ENCODE data around the gene GLCCI1.
A peak's percentile ranks its signal among the peaks of the same experiment; 100 is the strongest.

Gene GLCCI1

DNA sequence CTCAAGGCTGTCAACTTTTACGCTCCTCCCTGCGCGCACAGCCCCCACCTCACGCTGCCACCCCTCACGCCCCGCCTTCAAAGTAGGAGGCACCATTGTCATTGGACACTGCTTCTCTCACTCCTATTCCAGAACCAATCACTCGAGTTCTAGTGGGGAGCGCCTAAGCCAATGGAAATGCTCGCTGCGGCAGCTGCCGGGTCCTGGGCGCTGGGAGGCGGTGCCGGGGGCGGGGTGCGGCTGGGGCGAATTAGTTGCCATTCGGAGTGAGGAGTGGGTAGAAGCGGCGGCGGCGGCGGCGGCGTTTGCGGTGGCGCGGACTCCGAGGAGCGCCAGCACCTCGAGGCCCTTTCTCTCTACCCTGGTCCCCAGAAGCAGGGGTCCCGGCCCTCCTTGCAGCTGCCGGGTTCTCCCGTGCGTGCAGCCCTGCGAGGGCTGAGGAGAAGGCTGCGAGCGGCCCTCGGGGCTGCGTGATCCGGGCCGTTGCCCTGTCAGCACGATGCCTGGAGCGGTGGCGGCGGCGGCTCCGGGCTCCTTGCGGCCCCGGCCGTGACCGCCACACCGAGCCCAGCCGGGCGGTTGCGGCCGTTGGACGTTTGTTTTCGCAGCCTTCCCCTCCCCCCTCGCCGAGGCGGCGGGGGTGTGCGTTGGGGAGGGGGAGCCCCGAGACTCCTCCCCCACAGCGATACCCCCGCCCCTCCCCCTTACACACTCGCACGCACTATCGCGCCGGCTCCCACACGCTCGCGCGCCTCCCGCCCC is at the start of gene GLCCI1:
TSS of gene GLCCI1 (plus strand) at position 253 of the 762 bp plus-strand sequence. CDS start 555 bp downstream, outside the sequence.
- peak; percentile 98 for DNase-seq (ENCODE audit: low spot score)

DNA sequence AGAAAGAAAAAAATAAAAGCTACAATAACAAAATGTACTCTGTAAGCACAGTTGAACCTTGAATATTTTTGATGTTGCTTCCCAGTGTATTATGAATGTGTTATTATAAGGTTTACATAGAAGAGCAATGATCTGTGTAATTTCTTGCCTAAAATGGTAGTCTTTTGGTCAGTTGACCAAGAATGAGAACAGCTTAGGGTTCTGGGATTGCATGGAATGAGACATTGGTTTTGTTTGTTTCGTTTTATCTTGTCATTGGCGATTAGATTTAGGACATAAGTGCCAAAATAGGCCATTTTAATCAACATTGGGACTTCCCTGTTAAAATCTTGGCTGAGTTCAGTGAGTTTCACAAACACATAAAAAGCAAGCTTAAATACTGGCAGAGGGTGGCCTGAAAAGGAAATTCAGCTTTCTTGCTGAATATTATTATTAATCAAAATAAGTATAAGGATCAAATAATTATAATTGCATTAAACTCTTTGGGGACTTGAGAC is 49.1 kb upstream of the GLCCI1 start:
- DNase-seq (ENCODE audit: low spot score) = no peak

DNA sequence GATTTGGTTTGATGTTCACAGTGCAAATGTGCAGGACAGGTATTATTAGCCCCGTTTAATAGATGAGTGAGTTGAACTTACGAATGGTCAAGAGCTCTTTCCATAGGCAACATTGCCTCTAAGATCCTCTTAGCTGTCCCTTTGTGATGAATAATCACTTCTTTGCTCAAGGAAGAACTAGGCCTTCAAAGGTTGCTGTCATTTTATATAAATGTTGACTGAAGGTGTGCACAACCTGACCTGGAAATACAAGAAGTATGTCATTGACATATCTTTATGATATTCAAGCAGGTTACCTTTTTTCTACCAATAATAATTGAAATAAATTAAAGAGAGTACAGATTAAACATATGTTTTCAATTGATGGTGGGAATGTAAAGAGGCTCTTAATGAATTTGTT is 48.5 kb upstream of the GLCCI1 start:
- no peak for DNase-seq (ENCODE audit: low spot score)

DNA sequence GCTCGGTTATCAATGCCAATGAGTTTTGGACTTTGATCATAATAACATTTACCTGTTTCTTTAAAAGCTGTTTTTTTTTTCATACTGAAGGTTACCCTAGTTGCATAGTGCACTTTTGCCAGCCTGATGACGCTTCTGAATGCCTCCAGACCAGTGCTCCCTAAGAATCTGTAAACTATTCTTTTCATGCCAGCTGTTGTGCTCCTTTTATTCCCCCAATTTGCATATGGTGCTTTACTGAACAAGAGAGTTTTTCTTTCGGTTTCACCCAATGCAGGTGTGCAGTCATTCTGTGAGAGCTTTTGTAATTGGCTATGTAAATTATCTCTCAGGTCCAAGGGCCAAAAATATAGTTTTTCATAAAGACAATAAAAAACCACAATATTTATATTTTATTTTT is 48.1 kb upstream of the GLCCI1 start:
- DNase-seq (ENCODE audit: low spot score) = no peak

DNA sequence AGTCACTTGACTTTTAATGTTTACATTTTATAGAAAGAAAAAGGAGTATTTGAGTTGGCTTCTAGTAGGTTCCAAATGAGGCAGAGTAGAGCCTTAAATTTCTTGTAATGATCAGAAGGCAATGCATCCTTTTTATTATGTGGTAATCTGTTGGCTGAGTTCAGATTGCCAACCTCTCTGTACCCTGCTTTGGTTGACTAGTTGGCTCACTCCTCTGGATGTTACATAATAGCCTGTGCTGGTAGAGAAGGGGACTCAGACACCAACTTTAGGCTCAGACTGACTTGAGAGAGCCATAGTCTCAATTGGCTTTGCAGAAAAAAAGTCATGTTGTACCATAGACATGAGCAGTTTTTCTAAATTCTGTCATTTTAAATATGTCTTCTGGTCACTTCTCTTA is 46.8 kb upstream of the GLCCI1 start:
- no peak for DNase-seq (ENCODE audit: low spot score)

DNA sequence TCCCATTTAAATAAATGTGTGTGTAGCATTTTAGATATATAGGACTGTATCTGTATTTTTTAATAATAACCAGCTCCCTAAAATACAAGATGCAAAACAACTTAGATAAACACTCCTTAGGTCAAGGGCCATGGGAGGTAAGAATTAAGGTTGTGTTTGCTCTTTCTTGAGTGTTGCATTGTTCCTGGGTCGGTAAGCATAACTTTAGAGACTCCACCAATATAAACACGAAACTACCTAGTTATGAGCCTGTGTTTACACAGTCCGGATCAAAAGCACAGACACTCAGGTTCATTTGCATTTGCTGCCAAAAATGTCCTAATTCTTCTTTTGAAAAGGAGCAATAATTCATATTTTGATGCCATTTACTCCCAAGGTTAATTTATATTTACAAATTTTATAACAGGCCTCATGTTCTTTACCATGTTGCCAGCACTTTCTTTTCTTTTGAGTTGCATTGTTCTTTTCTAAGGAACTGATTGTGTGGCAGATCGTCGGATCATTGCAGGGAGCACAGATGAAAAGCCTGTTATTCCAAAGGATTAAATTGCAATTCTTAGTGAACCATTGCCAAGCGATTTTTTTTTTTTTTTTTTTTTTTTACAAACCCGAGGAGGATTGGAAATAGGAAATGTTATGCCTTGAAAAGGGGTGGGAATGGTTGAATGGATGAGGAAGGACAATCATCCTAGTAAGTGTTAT is 45.8 kb upstream of the GLCCI1 start:
- no peak for DNase-seq (ENCODE audit: low spot score)

DNA sequence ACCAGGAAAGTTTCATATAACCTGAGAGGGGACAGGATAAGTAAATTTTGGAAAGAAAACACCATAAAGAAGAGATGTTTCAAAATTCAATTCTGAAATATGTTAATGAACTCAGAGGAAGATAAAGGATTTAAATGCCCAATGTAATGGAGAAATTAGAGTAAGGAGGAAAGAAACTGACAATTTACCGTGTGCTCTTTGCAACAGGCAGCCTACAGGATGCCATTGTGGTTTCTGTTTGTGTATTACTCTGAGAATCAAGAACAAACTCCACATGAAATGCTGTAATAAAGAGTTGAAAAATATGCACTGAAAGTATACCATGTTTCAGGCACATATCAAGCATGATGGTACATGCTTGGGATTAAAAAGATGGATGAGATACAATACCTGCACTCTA is 44.8 kb upstream of the GLCCI1 start:
- DNase-seq (ENCODE audit: low spot score) = no peak

DNA sequence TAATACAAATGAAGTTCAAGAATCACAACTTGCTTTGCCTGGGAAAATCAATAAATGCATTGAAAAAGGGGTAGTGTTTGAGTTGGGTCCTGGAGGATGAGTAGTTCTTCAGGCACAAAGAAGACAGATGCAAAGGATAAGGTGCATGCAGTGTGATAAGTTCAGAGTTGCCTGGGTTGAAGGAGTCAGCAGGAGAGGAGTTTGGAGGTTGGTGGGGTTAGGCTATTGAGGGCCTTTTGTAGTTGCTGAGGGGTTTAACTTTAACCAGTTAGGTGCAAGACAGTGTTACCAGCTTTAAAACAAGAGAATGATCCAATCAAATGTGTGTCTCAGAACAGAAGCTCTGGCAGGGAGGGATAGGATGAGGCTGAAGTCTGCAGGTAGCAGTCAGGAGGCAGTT is 44.3 kb upstream of the GLCCI1 start:
- DNase-seq (ENCODE audit: low spot score) = no peak

DNA sequence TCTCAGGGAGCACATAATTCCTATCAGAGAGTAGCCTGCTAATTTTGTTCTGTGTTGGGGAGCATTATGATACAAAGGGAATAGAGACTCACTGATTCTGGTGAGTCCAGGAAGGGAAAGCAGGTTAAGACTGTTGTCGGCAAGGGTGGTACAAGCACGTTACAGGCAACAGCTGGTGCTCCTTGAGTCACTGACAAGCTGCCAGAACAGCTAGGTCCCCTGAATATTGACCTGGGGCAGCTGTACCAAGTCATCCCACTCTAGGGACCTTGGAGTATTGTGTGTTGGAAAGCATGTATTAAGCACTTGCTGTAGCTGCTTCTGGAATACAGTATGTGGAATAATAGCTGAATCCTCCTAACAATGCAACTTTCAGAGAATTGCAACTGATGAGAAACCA is 37.0 kb upstream of the GLCCI1 start:
- DNase-seq (ENCODE audit: low spot score) = no peak

DNA sequence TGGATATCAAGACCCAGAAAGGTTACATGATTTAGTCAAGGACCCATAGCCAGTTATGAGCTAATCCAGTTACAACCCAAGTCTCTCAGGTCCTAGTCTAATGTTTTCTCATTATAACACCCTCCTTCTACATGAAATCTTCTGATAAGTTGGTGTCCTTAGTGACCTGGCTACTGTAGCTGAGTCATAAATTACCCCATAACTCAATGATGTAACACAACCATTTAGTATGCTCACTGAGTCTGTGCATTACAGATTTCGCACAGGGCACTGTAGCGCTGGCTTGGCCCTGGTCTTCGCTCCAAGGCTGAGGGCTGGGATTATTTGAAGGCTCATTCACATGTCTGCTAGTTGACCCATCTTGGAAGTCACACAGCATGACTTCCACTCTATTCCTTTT is 36.0 kb upstream of the GLCCI1 start:
- no peak for DNase-seq (ENCODE audit: low spot score)

DNA sequence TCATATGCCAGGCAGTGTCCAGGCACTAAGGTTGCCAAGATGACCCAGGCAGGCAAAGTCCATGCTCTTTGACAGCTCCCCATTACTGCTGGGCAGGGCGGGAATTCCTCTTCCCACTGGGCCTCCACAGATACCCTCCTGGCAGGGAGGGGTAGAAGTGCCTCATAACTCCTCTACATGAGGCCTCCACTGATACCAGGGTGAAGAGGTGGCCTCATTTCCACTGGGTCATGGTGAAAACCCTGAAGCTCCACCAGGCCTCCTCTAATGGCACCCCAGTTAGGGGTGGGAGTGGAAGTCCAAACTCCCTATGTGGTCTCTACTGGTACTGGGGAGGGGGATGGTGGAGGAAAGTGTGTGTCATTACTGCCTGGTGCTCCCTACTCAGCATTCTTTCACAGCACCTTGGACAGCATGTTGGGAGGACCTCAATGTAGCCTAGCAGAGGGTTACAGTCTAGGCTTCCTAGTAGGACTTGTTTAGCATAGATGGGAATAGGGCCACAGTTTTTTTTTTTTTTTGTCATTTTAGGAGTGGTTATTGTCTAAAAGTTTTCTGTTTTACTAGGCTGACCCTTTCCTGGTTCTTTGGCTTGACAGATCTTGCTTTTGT is 34.6 kb upstream of the GLCCI1 start:
- no peak for DNase-seq (ENCODE audit: low spot score)

DNA sequence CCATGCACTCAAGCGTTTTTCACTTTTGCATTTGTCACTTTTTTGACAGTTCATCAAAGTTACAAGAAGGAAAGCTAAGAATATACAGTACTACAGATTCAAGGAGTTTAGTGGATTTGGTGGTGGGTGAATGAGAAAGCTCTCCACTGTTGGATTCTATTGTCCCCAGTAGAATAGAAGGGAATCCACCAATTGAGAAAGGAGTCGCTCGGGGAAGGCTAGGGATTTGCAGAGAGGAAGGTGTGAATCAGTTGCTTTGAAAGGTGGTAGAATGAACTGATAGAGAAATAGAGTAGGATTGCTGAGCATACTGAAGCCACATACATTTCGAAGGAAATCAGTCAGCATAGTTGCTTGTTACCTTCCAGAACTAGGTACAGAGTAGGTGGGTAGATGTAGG is 33.7 kb upstream of the GLCCI1 start:
- no peak for DNase-seq (ENCODE audit: low spot score)

DNA sequence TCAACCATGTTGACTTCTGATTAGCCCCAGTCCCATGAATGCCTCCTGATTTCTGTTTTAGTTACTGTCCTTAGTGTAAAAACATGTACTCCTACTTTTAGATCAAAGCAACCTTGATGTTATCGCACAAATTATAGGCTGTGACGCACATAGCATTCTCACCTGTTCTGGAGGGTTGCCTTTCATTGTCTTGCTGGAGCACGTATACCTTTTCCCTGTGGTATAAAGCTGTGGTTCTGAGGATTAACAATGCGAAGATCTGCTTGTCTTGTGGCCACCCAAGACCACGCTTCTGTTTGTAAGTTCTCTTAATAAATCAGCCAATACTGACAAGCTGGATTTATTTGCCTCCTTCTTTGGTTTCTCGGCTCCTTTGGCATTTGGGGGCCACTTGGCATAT is 30.1 kb upstream of the GLCCI1 start:
- DNase-seq (ENCODE audit: low spot score) = no peak

DNA sequence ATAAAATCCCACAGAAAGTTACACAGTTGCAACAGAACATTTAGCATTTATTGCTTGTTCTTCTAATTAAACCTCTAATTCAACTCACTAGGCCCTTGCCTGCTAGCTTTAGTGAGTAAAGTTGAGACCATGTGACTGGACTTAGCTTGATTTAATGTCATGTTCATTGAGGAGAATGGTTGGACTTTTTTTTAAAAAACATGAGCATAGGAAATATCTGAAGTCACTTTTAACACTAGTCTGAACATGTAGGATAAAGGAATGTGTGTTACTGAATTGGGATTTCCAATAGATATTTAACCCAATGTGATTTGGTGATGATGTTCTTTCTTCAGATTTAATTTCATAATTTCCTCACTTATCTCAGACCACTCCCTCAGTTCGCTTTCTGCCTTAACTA is 24.6 kb upstream of the GLCCI1 start:
- no peak for DNase-seq (ENCODE audit: low spot score)

DNA sequence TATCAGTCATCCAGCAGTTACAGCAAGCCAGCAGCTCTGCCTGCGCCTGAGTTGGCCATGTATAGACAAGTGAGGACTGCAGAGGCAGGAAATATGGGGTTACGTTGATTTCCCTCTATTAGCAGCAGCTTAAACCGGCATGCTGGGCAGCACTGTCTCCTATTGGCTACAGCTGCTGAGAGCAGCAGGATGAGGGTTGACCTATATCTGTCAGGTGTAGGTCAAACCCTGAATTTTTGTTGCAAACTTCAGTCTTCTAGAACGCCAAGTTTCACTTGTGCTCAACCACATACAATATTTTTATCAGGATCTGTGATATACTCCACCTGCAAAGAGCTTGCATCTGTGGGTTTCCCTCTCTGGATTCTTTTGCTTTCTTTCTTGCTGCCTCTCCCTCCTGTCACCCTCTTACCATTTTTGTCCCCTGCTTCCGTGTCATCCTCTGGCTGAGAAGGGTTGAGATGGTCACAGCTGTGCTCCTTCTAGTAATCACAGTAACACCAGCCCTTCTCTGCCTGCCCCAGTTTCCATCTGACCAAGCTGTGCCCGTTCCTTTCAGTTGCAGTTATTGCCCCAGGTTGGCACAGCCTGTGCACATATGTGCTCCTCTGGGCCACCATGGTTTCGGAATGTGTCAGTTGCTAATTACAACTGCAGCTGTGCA is 23.8 kb upstream of the GLCCI1 start:
- DNase-seq (ENCODE audit: low spot score) = no peak

DNA sequence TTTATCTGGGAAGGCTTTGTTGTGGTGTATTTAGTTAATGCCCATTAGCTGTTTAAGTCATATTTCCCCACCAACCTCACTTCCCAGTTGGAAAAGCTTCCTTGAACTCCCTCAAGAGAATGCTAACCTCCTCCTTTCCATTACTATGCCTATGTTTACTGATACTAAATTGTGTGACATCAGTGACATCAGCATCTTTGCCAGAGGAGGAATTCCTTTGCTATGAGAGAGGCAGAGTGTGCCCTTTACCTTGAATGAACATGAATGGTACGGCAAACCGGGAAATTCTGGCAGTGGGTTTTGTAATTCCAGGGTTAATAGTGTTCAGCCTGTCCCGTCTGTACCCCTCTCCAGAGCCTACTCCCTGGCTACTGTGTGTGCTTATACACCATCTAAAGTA is 22.1 kb upstream of the GLCCI1 start:
- no peak for DNase-seq (ENCODE audit: low spot score)

DNA sequence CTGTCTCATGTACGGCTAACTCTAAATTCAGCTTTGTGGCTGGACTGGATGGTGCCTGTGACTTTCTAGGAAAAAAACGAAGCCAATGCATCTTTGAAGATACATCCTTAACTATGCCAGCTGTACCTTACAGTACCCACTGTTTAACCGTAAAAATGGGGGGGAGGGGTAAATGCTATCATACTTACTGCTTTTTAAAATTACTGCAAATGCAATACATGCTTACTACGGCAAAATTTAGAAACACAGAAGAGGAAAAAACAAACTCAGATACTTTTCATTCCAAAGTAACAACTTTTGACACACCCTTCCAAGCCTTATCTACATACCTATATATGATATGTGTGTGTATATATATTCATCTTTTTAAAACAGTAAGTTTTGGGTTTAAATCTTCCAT is 20.4 kb upstream of the GLCCI1 start:
- no peak for DNase-seq (ENCODE audit: low spot score)

DNA sequence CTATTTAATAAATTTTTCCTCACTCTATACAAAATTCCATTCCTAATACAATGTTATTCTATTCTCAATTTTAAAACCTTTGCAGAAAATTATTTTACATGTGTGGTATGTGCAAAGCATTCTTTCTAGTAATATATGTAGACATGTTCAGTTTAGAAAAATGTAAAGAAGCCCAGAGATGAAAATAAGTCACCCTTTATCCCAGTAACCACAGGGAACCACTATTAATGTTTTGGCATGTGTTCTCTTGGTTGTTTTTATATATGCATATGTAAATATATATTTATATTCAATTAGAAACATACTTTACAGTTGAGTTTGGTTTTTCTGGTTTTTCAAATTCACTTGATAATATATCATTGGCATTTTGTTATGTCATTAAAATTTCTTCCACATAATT is 14.8 kb upstream of the GLCCI1 start:
- DNase-seq (ENCODE audit: low spot score) = no peak

DNA sequence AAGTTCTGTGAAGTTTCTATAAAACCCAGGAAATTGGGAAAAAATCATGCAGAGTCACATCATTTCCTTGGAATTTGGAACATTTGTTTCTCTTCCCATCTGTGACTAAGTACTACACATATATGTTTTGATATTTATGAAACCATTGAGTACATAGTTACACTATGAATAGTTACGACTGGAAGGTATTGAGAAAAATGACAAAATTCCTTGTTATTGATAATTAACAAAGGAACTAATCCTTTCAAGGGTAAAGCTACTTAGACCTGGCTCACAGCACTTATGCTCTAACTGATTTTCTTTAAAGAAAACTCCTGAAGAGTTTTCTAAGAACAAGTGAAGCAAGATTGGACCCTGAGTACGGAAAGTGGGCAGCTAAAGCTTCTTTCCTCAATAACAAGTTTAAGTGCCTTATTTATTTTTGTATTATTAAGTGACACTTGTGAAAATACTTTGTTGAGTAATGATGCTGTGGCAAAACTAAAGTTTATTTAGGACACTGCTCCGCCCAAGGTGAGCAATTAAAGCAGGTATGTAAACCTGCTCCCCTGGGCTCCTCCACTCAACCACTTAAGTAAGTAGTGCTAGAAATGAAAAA is 12.0 kb upstream of the GLCCI1 start:
- no peak for DNase-seq (ENCODE audit: low spot score)

DNA sequence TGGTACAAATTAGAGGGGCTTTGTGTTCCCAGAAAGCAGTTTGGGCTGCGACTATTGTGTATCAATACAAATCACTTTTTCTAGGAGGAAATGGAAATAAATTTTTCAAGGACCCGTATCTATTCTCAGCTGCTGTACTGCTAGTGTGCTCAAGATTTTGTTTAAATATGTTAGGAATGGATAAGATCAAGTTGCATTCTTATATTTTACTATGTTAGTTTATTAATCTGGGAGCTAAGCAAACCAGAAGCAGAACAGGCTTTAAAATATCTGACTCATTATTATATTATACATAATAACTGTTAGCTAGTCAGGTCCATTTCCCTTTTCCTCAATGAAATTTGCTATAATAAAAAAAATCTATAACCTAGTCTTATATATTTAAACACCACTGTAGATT is 11.1 kb upstream of the GLCCI1 start:
- no peak for DNase-seq (ENCODE audit: low spot score)

DNA sequence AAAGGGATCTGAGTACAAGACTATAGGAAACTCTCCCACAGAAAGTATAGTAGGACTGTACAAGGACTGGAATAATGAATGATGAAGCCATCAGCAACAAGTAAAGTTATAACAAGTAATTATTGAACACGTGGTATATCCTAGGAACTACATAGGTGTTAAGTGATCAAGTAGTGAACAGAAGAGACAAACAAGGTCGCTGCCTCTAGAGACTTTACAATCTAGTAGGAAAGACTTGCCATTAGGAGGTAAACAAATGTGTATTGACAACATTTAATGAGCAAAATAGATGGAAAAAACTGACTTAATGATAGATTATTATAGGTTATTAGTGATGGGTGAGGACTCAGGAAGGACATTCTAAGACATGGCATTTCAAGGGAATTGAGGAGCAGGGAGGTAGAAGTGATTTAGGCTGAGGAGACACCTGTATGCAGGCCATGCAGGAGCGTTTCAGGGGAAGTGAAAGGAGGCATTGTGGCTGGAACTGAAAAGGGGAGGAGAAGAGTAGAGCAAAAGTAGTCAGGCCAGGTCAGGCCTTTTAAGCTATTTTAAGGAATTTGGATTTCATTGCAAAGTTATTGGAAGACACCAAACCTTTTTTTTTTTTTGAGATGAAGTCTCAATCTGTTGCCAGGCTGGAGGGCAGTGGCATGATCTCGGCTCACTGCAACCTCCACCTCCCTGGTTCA is 8.5 kb upstream of the GLCCI1 start:
- DNase-seq (ENCODE audit: low spot score) = no peak

DNA sequence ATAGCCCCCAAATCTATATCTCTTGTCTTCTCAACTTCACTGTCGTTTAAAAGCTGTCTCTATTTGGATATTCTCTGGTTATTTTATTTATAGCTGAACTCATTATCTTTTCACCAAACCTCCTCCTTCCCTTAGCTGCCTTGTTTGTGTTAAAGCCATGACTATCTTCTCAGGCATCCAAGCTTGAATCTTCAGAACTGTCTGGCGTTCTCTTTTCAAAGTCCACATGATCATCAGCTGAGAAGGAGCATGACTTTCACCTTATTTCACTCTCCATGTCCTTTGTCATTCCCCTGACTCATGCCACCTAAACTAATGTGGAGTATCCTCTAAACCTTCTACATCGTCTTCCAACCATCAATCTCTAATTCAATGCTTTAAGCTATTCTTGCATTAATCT is 5.7 kb upstream of the GLCCI1 start:
- no peak for DNase-seq (ENCODE audit: low spot score)
